Activated CD8-positive, alpha-beta memory T cell treated with anti-CD3 and anti-CD28 coated beads, Interleukin-2, amount 50 U/mL, for 24 hours (primary cell): ENCODE data around the gene CTBP2.

Source experiments
- DNase-seq: peaks from one replicate; pipeline ENCODE4 v3.0.0-alpha.2; 2020; ENCODE audit errors: extremely low read depth

CTBP2 gene

DNA sequence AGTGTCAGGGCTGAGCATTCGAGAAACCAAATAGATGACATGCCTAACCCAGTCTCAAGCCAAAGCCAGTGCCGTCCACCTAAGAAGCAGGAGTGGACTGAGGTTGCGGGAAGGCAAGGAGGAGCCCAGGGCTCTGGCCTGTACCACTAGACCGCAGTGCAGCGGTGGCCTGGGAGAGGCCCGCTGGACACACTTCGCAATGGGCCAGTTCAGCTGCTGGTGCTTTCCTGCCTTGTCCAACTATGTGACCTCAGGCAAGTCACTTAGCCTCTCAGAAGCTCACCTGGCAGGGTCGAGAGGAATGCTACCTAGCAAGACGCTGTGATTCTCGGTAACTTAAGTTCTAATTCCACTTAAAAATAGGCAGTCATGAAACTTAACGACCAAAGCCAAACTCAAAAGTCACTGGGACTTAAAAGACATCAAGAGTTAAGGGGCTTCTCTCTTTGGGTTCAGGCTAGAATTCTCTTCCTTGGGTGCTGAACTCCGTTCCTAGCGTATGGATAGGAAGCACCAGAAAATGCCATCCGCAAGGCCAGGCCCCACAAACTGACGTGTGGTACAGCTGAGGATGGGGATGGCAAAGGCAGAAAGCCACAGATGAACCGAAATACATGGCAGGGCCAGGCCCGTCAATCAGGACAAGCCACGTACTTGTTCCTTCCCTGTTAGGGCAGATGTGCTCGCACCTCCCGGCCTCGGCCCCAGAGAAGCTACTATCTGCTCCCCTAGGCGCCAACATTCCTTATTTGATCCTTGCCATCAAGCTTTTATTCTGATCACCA, 34.2 kb downstream of the CTBP2 start:
- no peak for DNase-seq

DNA sequence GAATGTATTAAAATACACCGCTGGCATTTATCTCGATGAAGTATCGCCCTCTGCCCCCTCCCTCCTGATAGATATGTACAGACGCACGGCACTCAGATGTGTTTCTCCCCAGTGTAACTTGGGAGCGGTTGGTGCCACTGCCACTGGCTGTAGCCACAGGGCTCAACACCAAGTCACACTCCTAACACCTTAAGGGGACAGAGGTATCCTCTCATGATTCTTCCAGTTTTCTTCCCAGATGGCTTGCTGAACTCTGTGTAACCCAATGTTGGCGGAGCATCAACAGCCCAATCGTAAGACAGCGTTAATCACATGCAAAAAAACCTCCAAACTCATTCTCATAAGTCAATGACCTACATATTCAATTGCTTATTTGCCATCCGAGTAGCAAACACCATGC, 35.5 kb downstream of the CTBP2 start:
- no peak for DNase-seq

DNA sequence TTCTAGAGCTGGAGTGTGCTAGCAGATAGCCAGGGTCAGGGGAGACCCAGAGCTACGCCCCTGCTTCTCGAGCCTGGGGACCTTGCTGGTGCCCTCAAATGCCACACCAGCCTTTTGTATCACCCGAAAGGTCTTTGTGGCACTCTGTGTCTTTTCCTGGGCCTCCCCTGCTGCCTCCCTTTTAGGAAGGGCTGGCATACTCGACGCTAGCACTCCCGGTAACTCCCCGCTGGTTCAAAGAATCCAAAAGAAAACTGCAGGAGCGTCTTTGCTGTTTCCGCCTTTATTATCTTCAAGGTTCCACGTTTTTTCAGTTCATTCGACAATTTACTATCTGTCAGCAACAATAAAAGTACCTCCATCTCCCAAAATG, 36.3 kb downstream of the CTBP2 start:
- DNase-seq: no peak

DNA sequence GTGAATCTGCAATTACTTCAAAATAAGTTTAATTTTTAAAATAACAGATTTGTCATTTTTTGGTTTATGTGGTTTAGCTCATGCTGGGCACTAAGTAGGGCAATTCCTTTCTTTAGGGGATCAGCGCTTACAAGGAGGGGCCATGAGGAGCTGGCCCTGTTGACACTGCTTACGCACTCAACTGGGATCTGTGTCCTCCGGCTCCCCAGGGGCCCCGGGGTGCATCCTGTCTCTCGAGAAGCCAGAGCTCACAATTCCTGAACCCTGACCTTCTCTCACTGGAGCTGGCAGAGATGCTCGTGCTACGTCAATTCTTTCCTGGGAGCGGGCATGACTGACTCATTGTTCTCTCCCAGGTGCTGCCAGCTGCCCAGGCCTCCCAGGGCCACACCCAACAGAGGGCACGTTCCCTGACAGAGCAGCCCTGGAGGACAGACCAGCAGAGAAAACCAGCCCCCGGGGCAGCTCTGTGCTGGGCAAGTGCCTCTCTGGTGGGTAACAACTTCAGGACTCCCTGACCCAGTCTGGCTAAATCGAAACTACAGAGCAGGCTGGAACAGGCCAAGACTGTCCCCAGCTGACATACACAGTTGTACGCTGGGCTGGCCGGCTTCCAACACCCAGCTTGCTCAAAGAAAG, 36.8 kb downstream of the CTBP2 start:
- no peak for DNase-seq

DNA sequence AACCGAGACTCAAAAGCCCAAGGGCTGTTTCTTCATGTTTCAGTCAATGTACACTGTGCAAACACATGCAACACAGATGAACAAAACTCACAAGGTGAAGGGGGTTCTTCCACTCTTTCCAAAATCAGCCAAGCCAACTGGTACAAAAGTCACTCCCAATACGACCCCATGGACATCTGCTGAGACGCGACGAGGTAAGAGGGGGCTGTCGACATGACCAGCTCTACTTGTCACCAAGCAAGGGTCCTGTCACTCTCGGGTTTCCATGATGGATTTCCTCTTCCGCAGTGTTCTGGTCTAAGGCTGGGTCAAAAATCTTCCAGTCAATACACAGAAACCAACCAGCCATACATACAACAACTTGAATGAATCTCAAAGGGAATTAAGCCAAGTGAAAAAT, 37.8 kb downstream of the CTBP2 start:
- no peak for DNase-seq

DNA sequence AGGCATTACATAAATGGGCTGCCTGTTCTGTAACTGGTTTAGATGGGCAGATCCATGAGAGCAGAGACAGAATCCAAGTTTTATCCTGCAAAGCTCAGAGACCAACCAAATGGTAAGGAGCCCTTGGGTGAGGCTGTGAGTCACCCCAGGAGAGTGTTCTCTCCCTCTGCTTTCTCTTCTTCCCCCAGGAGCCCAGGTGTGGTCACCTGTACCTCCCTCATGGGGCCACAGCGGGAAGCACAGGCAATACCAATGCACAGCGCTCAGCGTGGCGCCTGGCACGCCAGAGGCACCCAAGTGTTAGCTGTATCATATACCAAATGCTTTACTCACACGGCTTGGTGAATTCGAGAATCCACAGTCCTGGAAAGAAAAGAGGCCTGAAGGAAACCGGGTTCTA, 39.4 kb downstream of the CTBP2 start:
- no peak for DNase-seq

DNA sequence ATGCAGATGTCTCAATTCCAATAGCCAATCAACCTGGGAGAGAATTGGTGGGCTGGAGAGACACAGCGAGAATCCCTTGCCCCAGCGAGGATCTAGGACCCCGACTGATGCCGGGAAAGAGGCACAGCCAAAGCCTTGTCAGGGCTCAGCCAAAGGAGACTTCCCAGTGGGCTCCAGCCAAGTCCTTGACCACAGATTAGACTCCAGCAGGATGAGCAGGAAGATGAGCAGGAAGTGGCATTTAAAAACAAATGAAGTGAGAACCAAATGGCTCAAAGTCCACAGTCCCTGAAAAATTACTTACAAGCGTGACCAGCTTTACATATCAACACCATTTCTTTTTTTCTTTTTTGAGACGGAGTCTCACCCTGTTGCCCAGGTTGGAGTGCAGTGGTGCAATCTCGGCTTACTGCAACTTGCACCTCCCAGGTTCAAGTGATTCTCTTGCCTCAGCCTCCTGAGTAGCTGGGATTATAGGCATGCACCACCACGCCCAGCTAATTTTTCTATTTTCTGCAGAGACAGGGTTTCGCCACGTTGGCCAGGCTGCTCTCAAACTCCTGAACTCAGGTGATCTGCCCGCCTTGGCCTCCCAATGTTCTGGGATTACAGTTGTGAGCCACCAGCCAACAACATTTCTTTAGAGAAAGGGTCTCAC, 40.2 kb downstream of the CTBP2 start:
- DNase-seq: no peak

DNA sequence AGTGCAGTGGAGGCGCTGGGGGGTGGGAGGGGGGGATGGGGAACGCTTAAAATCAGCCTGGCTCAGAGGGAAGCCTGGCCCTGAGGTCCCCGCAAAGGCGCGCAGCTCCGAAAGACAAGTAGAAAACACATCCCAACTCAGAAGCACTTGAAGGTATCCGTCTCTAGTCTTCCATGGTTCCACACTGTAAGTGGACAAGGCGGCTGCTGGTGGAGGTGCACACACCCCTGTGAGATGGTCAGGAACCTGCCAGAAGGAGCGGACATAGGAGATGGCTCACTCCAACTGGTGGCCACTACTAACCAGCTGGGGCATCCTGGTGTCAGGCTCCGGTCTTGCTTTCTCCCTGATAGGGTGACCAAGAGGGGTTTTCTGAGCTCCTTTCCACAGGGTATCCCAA, 41.7 kb downstream of the CTBP2 start:
- DNase-seq: no peak

DNA sequence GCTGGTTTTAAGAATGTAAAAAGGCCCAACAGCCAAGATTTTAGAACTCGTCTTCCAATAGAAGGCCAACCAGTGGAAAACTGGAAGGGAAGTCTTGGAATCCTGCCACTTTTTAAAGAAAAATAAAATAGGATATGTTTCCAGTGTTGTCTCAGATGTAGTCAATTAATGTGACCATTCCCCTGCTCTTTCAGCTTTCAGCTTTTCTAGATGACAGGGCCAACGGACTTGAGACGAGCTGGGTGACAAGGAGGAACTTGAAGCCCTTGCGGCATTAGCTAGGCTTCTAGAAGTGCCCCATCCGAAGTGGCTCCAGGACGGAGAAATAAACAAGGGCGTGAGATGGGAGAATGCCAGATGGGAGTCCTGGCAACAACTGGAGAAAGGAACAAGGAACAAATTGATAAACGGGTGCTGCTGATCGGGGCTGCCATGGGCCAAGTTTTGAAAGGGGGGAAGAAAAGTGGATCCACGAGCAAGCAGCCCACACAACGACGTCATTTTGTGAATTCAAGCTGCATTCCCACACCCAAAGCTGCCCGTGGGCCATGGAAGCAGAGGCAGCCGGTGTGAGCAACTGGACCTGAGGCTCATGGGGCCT, 42.3 kb downstream of the CTBP2 start:
- no peak for DNase-seq

DNA sequence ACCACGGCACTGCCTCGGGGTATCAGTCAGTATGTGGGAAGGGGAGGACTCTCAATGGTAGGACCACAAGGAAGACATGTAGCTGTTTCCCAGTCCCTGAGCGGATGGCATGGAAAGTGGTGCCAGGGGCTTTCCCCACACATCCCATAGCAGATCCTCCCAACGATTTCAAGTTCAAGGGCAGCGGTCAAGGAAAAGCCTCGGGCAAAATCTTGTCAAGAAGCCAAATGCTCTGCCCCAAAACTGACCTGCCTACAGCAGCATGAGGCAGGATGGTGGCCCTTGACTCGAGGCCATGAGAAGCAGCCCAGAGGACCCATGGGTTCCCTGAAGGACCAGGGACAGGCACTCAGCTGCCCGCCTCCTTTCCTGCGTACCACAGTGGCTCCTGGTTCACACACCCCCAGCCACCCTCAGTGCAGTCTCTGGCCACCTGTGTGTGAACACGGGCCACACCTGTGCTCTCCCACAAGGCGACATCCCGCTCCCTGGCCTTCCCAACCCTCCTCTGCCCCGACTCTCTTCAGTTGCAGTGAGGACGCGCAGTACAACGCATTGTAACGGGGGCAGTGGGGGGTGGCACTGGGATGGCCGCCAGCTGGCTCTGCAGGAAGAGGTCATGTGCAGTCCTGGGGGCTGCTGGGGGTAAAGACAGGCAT, 43.6 kb downstream of the CTBP2 start:
- no peak for DNase-seq

DNA sequence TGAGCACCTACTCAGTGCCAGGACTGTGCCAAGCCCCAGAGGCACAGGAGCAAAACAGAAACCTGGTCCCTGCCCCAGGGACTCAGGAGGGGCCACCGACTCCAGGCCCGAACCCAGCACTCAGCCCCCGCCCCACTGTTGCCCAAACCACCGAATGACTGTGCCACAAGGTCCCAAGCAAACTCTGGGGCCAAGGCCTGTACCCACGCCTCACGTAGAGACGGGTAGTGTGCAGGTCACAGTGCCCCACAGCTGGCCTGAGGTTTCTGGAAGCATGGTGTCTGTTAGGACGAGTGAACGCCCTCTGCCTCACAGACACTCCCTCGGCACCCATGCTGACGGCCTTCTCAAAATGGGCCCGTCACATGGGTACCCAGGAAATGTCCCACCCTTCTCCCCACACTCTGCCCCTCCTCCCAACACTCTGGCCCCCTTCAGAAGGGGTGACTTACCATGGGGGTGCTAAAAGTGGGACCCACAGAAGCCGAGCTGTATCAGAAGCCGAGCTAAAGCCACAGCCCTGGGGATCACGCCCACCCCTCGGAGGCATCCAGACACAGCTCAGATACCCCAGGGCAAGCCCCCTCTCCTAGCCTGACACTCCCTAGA, 44.2 kb downstream of the CTBP2 start:
- DNase-seq: no peak

DNA sequence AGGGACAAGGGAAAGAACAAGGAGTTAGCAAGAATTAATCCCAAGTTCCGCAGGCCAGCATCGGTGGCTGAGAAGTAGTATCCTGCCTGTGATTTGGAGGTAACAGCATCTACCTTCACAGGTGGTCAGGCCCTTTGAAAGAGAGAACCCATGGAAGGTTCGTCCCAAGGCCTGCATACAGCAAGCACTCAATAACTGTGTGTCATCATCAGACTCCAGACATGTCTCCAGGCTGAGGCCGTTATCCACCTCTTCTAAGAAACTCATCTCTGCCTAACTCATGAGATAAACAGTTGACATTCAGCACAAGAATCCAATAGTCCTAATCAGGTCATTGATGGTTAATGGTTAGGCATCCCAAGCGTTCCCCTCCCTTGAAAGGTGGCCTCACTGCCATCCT, 45.0 kb downstream of the CTBP2 start:
- no peak for DNase-seq

DNA sequence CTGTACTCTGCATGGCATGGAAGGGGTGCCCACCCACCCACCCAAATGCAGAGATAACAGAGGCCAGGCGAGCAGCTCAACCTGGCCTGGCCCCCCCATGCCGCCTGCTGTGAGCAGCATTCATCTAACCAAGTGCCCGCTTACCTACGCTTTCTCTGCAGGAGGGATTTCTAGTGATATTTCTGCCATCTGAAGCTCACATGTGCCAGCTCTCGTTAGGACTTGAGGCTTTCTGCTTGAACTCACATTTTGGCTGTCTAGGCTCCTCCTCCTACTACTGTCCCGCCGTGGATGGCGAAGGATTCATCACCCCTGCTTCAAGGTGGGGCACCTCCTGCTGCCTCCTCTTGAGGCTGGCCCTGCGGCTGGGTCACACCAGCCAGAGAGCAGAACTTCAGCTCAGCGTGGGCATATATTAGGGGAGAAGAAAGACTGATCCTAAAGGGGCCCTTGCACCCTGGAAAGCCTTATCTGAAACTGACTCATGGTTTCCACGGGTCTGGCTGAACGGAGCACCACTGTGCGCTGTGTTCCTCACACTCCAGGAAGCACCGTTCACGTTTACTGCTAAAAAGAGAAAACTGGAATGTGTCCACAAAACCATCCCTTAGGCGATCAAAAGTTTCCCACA, 45.5 kb downstream of the CTBP2 start:
- DNase-seq: no peak

DNA sequence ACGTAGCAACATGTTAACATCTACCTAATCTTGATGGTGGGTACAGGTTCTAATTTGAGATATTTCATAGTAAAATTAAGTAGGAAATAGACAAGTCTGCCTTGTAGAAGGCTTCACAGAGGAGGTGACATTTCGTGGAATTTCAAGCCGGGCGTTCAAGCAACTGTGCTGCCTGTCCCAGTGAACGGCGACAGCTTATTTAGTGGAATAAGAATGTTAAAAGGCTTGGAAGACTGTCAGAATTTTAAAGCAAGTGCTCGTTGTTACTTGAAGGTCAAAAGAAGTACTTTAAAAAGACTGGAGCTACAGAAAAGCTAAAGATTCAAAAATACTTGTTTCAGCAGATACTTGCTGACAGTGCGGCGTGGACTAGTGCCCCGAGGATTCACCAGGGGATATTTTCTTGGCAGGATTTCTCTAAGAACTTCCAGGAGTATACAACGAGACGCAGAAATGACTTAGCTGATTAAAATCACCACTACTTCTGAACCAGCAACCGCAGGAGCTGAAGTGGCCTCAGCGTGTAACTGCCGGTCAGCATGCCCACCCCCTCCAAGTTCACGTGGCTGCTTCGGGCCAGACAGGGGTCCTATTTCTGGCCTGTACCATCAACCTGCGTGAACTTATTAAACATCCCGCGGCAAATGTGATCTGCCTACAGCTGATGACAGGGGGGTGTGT, 46.5 kb downstream of the CTBP2 start:
- no peak for DNase-seq

DNA sequence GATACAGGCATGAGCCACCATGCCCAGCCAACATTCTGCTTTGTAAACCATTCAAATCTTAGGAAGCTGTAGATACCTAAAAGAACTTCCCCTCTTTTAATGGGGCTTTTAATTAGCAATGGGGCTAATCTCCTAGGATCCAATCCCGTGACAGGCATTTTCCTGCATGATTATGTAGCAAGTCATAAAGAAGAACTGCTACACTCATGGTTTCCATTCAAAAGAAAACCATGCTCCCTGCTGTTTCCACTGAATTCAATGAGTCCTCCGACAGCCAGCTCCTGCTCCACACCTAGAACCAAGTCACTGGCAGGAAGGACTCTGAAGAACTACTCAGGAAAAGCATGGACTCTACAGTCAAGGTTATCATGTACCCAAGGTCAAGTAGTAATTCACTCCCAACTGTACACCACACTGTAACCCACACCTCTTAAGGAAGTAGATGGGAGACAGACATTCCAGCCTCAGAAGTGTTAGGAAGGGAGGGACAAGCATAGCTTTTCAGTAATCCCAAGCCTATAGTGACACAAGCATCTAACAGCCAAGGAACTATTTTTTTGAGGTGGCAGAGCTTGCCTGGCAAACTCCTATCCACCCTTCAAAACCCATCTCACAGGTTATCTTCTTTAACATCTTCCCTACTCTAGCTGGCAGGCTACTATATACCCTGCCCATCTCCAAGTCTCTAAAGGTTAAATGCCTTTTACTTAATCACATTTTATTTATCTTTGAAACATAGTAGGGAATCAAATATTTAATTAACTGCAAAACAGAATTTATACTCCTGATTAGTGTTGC, 47.5 kb downstream of the CTBP2 start:
- DNase-seq: no peak

DNA sequence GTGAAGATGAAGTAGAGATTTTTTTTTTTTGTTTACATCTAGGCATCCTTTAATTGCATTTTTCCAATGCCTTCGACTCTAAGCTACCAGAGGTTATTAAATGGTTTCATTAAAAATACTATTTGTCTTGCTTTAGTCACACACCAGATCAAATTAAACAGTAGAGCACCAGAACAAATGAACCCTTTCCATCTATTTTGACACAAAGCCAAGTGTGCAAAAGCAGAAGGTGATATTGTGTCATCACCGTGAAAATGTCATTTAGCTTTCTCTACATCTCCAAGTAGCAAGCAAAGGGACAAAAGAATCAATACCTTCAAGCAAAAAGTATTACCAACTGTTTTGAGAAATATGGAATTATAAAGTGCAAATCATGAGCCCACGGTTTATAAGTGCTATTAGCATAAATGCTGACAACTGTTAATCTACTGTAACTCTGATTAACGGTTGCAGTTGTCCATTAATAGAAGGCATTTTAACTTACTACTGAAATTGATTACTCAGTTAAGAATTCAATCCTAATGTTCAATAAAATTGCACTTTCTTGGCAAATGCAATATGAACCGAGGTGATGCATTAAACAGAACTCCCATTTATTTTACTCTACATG, 49.1 kb downstream of the CTBP2 start:
- no peak for DNase-seq

DNA sequence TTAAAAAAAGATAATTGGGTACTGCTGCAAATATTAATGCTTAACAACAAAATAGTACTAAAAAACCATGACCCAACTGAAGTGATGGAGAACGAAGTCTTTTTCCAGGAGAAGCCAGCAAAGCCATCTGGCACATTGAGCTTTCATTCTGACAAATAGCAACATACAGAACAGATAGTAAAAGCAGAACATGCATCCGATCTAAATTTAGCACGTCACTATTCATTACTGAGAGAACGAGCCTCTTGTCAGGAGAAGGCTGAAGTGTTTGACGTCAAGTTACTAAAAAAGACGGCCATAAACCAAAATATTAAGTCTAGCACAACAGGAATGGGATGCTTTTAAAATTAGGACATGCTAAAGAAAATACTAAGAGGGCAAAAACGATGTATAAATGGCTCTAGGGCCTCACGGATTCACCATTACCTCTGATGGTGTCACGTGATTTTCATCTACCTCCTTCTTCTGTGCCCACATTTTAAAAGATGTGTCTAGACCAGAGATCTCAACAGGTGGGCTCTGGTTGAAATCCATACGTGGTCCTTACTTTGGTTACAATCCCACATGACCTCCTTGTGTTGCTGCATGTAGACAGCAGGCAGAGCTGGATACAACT, 52.3 kb downstream of the CTBP2 start:
- DNase-seq: no peak

DNA sequence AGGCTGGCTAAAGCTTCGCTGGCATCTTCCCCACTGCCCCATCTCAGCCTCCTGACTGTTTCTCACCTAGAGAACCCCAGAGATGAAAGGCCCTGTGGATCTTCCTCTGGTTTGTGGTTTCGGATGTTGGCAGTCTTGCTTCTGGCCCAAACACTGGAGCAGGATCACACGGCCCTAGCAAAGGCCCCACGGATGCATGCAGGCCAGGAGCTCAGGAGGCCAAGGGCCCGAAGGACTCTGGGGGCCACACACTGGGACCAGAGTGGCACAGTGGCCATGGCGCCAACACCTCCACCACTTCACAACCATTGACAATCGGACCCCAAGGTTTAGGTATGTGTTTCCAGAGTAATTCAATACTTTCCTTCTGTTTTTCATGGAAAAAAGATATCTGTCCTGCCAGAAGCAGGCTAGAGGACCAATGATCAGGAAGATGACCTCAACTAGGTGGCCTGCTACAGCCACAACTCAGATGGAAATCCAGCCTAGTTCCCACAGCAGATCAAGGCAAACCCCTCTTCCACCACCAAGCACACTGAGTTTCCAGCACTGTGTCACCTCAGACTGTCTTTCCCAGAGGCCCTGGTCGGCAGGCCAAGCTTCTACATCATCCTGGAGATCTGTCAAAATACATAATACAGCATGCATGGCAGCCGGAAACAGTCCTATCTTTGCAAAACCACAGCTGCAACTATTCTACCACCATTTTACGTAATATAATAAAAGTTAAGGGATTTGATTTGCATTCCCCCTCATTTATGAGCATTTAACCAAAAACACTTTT, 53.0 kb downstream of the CTBP2 start:
- no peak for DNase-seq
